CD4-positive, CD25-positive, alpha-beta regulatory T cell (primary cell): ENCODE data around the gene PTPN5. TPM values are rescaled to one million over a fixed set of nuclear protein-coding genes. Genes with fewer than 3 reads are reported as not detected.
A peak's percentile ranks its signal among the peaks of the same experiment; 100 is the strongest.

Experiments used
- ATAC-seq, 2 donors: fragments of 150-1000 bp; cut with Tn5 transposase; one replicate each; pipeline ENCODE4 v1.10.0; 2021; ENCODE audit warnings: low read depth in 2 of 2, moderate number of reproducible peaks in 2 of 2, moderate library complexity in 1 of 2
- DNase-seq, 3 donors: peaks; one replicate each; pipeline versions ENCODE4 v3.0.0 to v3.0.0-alpha.2; 2012 to 2022; ENCODE audit warnings: mixed read lengths in 1 of 3
- H3K27ac ChIP-seq: one replicate; pipeline ENCODE4 v1.7.0; 2013; ENCODE audit warnings: mild to moderate bottlenecking, low read length; ENCODE audit not compliant: insufficient read depth, poor library complexity, severe bottlenecking
- H3K27me3 ChIP-seq: one replicate; pipeline ENCODE4 v1.7.0; 2013; ENCODE audit warnings: low read length; ENCODE audit not compliant: control insufficient read depth, insufficient read depth
- H3K36me3 ChIP-seq: one replicate; pipeline ENCODE4 v1.7.0; 2013; ENCODE audit warnings: mild to moderate bottlenecking, low read length, moderate library complexity; ENCODE audit not compliant: control insufficient read depth, insufficient read depth
- H3K4me1 ChIP-seq: 2 replicates; pipeline ENCODE4 v1.7.0; 2013; ENCODE audit warnings: mild to moderate bottlenecking, low read length; ENCODE audit not compliant: insufficient read depth, control insufficient read depth, poor library complexity, severe bottlenecking
- H3K4me3 ChIP-seq: one replicate; pipeline ENCODE4 v1.7.0; 2013; ENCODE audit warnings: low read depth, mild to moderate bottlenecking, low read length, moderate library complexity
- H3K9me3 ChIP-seq, 2 experiments: 1 replicate in 1 of 2; 2 replicates in 1 of 2; pipeline ENCODE4 v1.7.0; 2013; ENCODE audit warnings: low read length in 2 of 2, mild to moderate bottlenecking in 1 of 2, moderate library complexity in 1 of 2; ENCODE audit not compliant: control insufficient read depth in 2 of 2
- H3K27ac Mint-ChIP-seq, 3 donors: one replicate each; pipeline ENCODE4 v1.8.0; 2020 to 2022; ENCODE audit warnings: mild to moderate bottlenecking in 3 of 3, mixed read lengths in 3 of 3, moderate library complexity in 2 of 3
- H3K27me3 Mint-ChIP-seq: one replicate; pipeline ENCODE4 v1.8.0; 2022; ENCODE audit warnings: mild to moderate bottlenecking, mixed read lengths
- H3K36me3 Mint-ChIP-seq: one replicate; pipeline ENCODE4 v1.8.0; 2020; ENCODE audit warnings: mixed read lengths
- H3K4me1 Mint-ChIP-seq, 4 donors: one replicate each; pipeline ENCODE4 v1.8.0; 2020 to 2022; ENCODE audit warnings: mixed read lengths in 4 of 4, mild to moderate bottlenecking in 1 of 4
- H3K4me3 Mint-ChIP-seq, 4 donors: one replicate each; pipeline ENCODE4 v1.8.0; 2020 to 2022; ENCODE audit warnings: mild to moderate bottlenecking in 4 of 4, mixed read lengths in 4 of 4, moderate library complexity in 3 of 4
- H3K9me3 Mint-ChIP-seq, 7 donors: one replicate each; pipeline ENCODE4 v1.8.0; 2020 to 2022; ENCODE audit warnings: mixed read lengths in 7 of 7, mild to moderate bottlenecking in 3 of 7, moderate library complexity in 2 of 7
- polyA plus RNA-seq, 4 donors: library from polyadenylated mRNA; unstranded; fragments of 300-500 nt; fragmentation: Illumina TruSeq; gene quantifications; one replicate each; pipeline ENCODE4 v1.2.3, GENCODE V29; 2021
- total RNA-seq: library from RNA; stranded (reverse); gene quantifications from one replicate; pipeline ENCODE4 v1.2.3, GENCODE V29; 2022

The PTPN5 gene
- total and polyA plus RNA-seq, 5 donors from 2014 or later = not detected

GRCh38 chr11:18726040-18726439 is 65.6 kb downstream of the PTPN5 start, which contains the start of gene IGSF22:
TSS of gene IGSF22 (minus strand) at chr11:18726188. CDS start at chr11:18724236, 1,952 bp downstream.
- Mint-ChIP-seq H3K9me3 (no peaks in the 10 kb centered on the region), H3K4me1 (peaks cover 0 to 14% (median 1%) of the 10 kb centered on the region in 4 donors), H3K36me3 (no peaks in the 10 kb centered on the region), H3K27ac (no peak within 1 kb of the TSS), H3K4me3 (peak within 1 kb of the TSS in 1 of 4 donors; percentile 58), H3K27me3 (peaks cover 4% of the 10 kb centered on the region)
- DNase-seq (no peak), ATAC-seq (no peak)
- no peaks in the 10 kb centered on the region for H3K27me3 ChIP-seq
- no peaks in the 10 kb centered on the region for H3K9me3 ChIP-seq
- no peak within 1 kb of the TSS for H3K4me3 ChIP-seq
- H3K36me3 ChIP-seq = no peaks in the 10 kb centered on the region
- H3K4me1 ChIP-seq = peaks cover 11% of the 10 kb centered on the region
- no peak within 1 kb of the TSS for H3K27ac ChIP-seq

- H3K36me3 ChIP-seq = no peaks in the 10 kb centered on the region
- peaks cover 14% of the 10 kb centered on the region for H3K4me1 ChIP-seq
- H3K27me3 ChIP-seq = no peaks in the 10 kb centered on the region
- H3K27me3 Mint-ChIP-seq = peaks cover 4% of the 10 kb centered on the region
- no peak overlapping the region for H3K27ac ChIP-seq
- H3K9me3 Mint-ChIP-seq = peaks cover 0 to 2% (median 0%) of the 10 kb centered on the region in 7 donors
- DNase-seq (no peak), ATAC-seq (no peak)
- peak overlapping the region in 1 of 4 donors; percentile 83 for H3K4me3 Mint-ChIP-seq
- H3K27ac Mint-ChIP-seq = no peak overlapping the region
- H3K4me1 Mint-ChIP-seq = peaks cover 0 to 20% (median 2%) of the 10 kb centered on the region in 4 donors
- H3K36me3 Mint-ChIP-seq = no peaks in the 10 kb centered on the region
- H3K4me3 ChIP-seq = no peak overlapping the region
- H3K9me3 ChIP-seq = no peaks in the 10 kb centered on the region
Observed at GRCh38 chr11:18723991-18724390, 67.6 kb downstream of the PTPN5 start.

GRCh38 chr11:18722293-18722637 is 69.3 kb downstream of the PTPN5 start:
- H3K27ac ChIP-seq = peak overlapping the region; percentile 31
- Mint-ChIP-seq H3K4me1 (peaks cover 0 to 12% (median under 1%) of the 10 kb centered on the region in 4 donors), H3K36me3 (no peaks in the 10 kb centered on the region), H3K4me3 (peak overlapping the region; percentile 9 to 91 (median 68)), H3K27ac (peak overlapping the region in 1 of 3 donors; percentile 19), H3K27me3 (peaks cover 11% of the 10 kb centered on the region), H3K9me3 (peaks cover 0 to 2% (median 0%) of the 10 kb centered on the region in 7 donors)
- peaks cover 14% of the 10 kb centered on the region for H3K4me1 ChIP-seq
- no peaks in the 10 kb centered on the region for H3K9me3 ChIP-seq
- no peak for DNase-seq
- peaks cover 2% of the 10 kb centered on the region for H3K27me3 ChIP-seq
- no peak for ATAC-seq
- peak overlapping the region; percentile 85 for H3K4me3 ChIP-seq
- H3K36me3 ChIP-seq = no peaks in the 10 kb centered on the region

GRCh38 chr11:18721561-18722292 is 69.9 kb downstream of the PTPN5 start:
- Mint-ChIP-seq H3K27ac (peak overlapping the region in 2 of 3 donors; percentile 19 to 89), H3K4me3 (peak overlapping the region; percentile 70 to 93 (median 87)), H3K4me1 (peaks cover 0 to 12% (median under 1%) of the 10 kb centered on the region in 4 donors), H3K36me3 (no peaks in the 10 kb centered on the region), H3K9me3 (peaks cover 0 to 2% (median 0%) of the 10 kb centered on the region in 7 donors), H3K27me3 (peaks cover 16% of the 10 kb centered on the region)
- Histone ChIP-seq H3K9me3 (no peaks in the 10 kb centered on the region), H3K36me3 (no peaks in the 10 kb centered on the region), H3K4me3 (peak overlapping the region; percentile 85), H3K4me1 (peaks cover 14% of the 10 kb centered on the region), H3K27ac (peak overlapping the region; percentile 31), H3K27me3 (peaks cover 2% of the 10 kb centered on the region)
- ATAC-seq = peak; percentile 52
- DNase-seq = peak; percentile 26 to 58 (median 55)

DNA sequence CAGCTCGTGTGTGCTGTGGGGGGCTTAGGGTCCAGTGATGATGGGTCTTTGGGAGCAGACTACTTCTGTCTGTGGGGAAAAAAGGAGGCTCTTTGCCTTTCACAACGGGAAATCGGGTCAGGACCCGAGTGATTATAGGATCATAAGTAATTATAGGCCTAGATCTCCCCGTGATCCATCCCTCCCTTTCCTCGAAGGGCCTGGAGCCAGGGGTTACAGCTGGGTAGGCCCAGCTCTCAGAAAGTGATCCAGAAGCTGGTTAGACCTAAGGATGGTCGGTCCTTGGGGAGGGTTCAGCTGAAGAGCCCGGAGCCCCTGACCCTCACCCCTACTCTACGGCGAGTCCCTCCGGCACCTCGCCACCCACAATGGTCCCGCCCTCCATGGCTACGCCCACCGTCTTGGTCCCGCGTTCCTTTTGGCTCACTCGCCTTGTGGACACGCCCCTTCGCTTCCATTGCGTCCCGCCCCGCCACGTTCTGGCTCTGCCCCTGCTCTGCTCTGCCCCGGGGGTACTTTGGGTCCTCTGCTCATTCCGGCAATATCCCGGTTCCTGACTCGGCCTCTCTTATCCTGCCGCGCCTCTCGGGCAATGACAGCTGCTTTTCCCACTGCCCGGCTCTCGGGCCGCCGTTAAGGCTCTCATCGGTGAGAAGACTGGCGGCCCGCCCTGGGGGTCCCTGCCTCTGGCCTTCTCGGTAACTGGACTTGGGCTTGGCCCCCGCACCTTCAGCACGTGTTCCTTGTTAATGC is 70.6 kb downstream of the PTPN5 start:
- Histone ChIP-seq H3K36me3 (no peaks in the 10 kb centered on the region), H3K4me1 (peaks cover 14% of the 10 kb centered on the region), H3K27ac (peak overlapping the region; percentile 31), H3K27me3 (peaks cover 2% of the 10 kb centered on the region), H3K4me3 (peak overlapping the region; percentile 85), H3K9me3 (no peaks in the 10 kb centered on the region)
- Mint-ChIP-seq H3K4me3 (peak overlapping the region; percentile 83 to 93 (median 90)), H3K36me3 (no peaks in the 10 kb centered on the region), H3K9me3 (peaks cover 0 to 2% (median 0%) of the 10 kb centered on the region in 7 donors), H3K4me1 (peaks cover 0 to 12% (median under 1%) of the 10 kb centered on the region in 4 donors), H3K27me3 (peaks cover 16% of the 10 kb centered on the region), H3K27ac (peak overlapping the region; percentile 19 to 89 (median 72))
- peak; percentile 87 to 91 for ATAC-seq
- DNase-seq = peak; percentile 77 to 82 (median 78)

GRCh38 chr11:18720091-18720807 is 71.3 kb downstream of the PTPN5 start:
- H3K9me3 Mint-ChIP-seq = peaks cover 0 to 2% (median 0%) of the 10 kb centered on the region in 7 donors
- H3K27ac ChIP-seq = no peak overlapping the region
- peak overlapping the region; percentile 83 to 93 (median 90) for H3K4me3 Mint-ChIP-seq
- H3K27me3 ChIP-seq = peaks cover 2% of the 10 kb centered on the region
- DNase-seq (no peak), ATAC-seq (no peak)
- no peaks in the 10 kb centered on the region for H3K9me3 ChIP-seq
- no peak overlapping the region for H3K4me3 ChIP-seq
- H3K4me1 ChIP-seq = peaks cover 14% of the 10 kb centered on the region
- H3K36me3 ChIP-seq = no peaks in the 10 kb centered on the region
- H3K27ac Mint-ChIP-seq = peak overlapping the region in 2 of 3 donors; percentile 19 to 72
- no peaks in the 10 kb centered on the region for H3K36me3 Mint-ChIP-seq
- H3K4me1 Mint-ChIP-seq = peaks cover 0 to 12% (median under 1%) of the 10 kb centered on the region in 4 donors
- H3K27me3 Mint-ChIP-seq = peaks cover 16% of the 10 kb centered on the region

- Histone ChIP-seq H3K4me3 (no peak overlapping the region), H3K36me3 (no peaks in the 10 kb centered on the region), H3K27me3 (peaks cover 2% of the 10 kb centered on the region), H3K27ac (no peak overlapping the region), H3K9me3 (no peaks in the 10 kb centered on the region), H3K4me1 (no peaks in the 10 kb centered on the region)
- ATAC-seq (no peak), DNase-seq (no peak)
- H3K9me3 Mint-ChIP-seq = peaks cover 0 to 2% (median 0%) of the 10 kb centered on the region in 7 donors
- H3K36me3 Mint-ChIP-seq = no peaks in the 10 kb centered on the region
- H3K27ac Mint-ChIP-seq = no peak overlapping the region
- peaks cover 21% of the 10 kb centered on the region for H3K27me3 Mint-ChIP-seq
- H3K4me1 Mint-ChIP-seq = peaks cover 0 to 2% (median 0%) of the 10 kb centered on the region in 4 donors
- H3K4me3 Mint-ChIP-seq = no peak overlapping the region
Observed at GRCh38 chr11:18715476-18715875, 76.1 kb downstream of the PTPN5 start.
